ENCODE measurements around the gene DCST2.

The DCST2 gene

GRCh38 chr1:155037043-155037442 lies 3.5 kb upstream of the DCST2 start:
- peaks cover 14% of the 10 kb centered on the region for H3K27me3 Mint-ChIP-seq (ENCODE audit: low read depth, poor library complexity)
- TF ChIP-seq CTCF (IDR thresholded peaks at IDR 0.05) = no peak
- H3K27ac Mint-ChIP-seq = no peak overlapping the region
- H3K9me3 Mint-ChIP-seq = no peaks in the 10 kb centered on the region
- no peak overlapping the region for H3K4me3 Mint-ChIP-seq
- no peaks in the 10 kb centered on the region for H3K36me3 Mint-ChIP-seq (ENCODE audit: low read depth)
- no peak for DNase-seq
- H3K4me1 Mint-ChIP-seq = peaks cover 12% of the 10 kb centered on the region

DNA sequence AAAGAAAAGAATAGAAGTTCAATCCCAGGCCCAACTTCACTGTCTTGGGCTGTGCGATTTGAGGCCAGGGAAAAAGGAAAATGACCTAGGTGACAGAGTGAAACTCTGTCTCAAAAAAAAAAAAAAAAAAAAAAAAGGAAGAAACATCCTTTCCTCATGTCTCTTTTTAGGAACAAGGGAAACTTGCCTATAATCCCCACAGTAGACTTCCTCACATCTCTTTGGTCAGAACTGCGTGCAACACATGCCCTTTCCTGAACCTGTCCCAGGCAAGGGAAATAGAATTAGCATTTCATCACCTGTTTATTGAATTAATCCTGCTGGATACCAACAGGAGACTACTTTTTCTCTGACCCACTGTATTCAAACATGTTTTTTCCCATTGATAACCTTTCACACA lies 2.4 kb upstream of the DCST2 start:
- TF ChIP-seq CTCF (IDR thresholded peaks at IDR 0.05) = no peak
- DNase-seq = no peak
- H3K36me3 Mint-ChIP-seq (ENCODE audit: low read depth) = no peaks in the 10 kb centered on the region
- no peak overlapping the region for H3K27ac Mint-ChIP-seq
- no peak overlapping the region for H3K4me3 Mint-ChIP-seq
- peaks cover 12% of the 10 kb centered on the region for H3K4me1 Mint-ChIP-seq
- no peaks in the 10 kb centered on the region for H3K9me3 Mint-ChIP-seq
- H3K27me3 Mint-ChIP-seq (ENCODE audit: low read depth, poor library complexity) = peaks cover 13% of the 10 kb centered on the region

GRCh38 chr1:155034318-155035208 lies 982 bp upstream of the DCST2 start:
- H3K36me3 Mint-ChIP-seq (ENCODE audit: low read depth) = no peaks in the 10 kb centered on the region
- peaks cover 15% of the 10 kb centered on the region for H3K4me1 Mint-ChIP-seq
- no peak for DNase-seq
- peaks cover 10% of the 10 kb centered on the region for H3K27me3 Mint-ChIP-seq (ENCODE audit: low read depth, poor library complexity)
- H3K4me3 Mint-ChIP-seq = no peak overlapping the region
- no peaks in the 10 kb centered on the region for H3K9me3 Mint-ChIP-seq
- H3K27ac Mint-ChIP-seq = no peak overlapping the region
- no peak for TF ChIP-seq CTCF (IDR thresholded peaks at IDR 0.05)

DNA sequence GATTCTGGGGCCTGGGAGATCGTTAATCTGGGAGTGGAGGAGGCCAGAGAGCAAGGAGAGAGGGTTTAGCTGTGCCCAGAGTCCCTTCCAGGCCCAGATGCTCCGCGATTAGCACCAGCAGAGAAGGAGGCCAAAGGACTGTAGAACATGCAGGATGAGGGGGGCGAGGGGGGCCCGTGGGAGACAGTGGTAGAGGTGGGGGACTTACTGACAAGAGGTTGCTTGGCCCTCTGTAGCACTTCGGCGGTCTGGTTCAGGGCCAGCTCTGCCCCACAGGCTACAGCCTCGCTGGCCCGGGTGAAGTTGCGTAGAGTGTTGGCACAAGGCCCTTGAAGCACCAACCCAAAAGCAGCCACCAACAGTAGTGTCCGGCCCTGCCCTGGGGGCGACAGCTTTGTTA lies 695 bp downstream of the DCST2 start:
- no peak overlapping the region for H3K4me3 Mint-ChIP-seq
- no peaks in the 10 kb centered on the region for H3K9me3 Mint-ChIP-seq
- no peak overlapping the region for H3K27ac Mint-ChIP-seq
- no peak for TF ChIP-seq CTCF (IDR thresholded peaks at IDR 0.05)
- H3K27me3 Mint-ChIP-seq (ENCODE audit: low read depth, poor library complexity) = peaks cover 11% of the 10 kb centered on the region
- H3K36me3 Mint-ChIP-seq (ENCODE audit: low read depth) = no peaks in the 10 kb centered on the region
- no peak for DNase-seq
- H3K4me1 Mint-ChIP-seq = peaks cover 14% of the 10 kb centered on the region

GRCh38 chr1:155030899-155031298 lies 2.7 kb downstream of the DCST2 start:
- H3K4me3 Mint-ChIP-seq = no peak overlapping the region
- H3K27ac Mint-ChIP-seq = no peak overlapping the region
- no peaks in the 10 kb centered on the region for H3K36me3 Mint-ChIP-seq (ENCODE audit: low read depth)
- H3K4me1 Mint-ChIP-seq = peaks cover 12% of the 10 kb centered on the region
- DNase-seq = no peak
- no peaks in the 10 kb centered on the region for H3K9me3 Mint-ChIP-seq
- H3K27me3 Mint-ChIP-seq (ENCODE audit: low read depth, poor library complexity) = peaks cover 9% of the 10 kb centered on the region
- TF ChIP-seq CTCF (IDR thresholded peaks at IDR 0.05) = no peak

Data from nephron progenitor cell (in vitro differentiated cells).